ENCODE data around the gene OR3A2. TPM values are rescaled to one million over a fixed set of nuclear protein-coding genes. Genes with fewer than 3 reads are reported as not detected.

OR3A2 gene
- total and polyA plus RNA-seq, 9 of the 15 experiments (the other 6 are each of a cell fraction or from before 2014, with no cell fraction given): not detected

GRCh38 chr17:3308603-3309002 is 77.5 kb downstream of the OR3A2 start:
- H4K20me1 ChIP-seq (replicated peaks; ENCODE audit: control insufficient read depth, insufficient read depth, low read length): no peaks in the 10 kb centered on the region
- no peak for FAIRE-seq
- intact Hi-C loops (cut with micrococcal nuclease): no loop called here
- no TSS peak for BruUV-seq (replicated peaks)
- H3K27me3 ChIP-seq (ENCODE audit: control insufficient read depth in 2 of 2, insufficient read depth in 2 of 2, low read length in 2 of 2): no peaks in the 10 kb centered on the region
- H3K36me3 ChIP-seq (ENCODE audit: control insufficient read depth, insufficient read depth, low read length): no peaks in the 10 kb centered on the region
- H3K27ac ChIP-seq (ENCODE audit: extremely low read depth, low read depth, low read length): no peak overlapping the region
- no peak for DNase-seq (ENCODE audit: extremely low read depth in 1 of 4, low spot score in 3 of 4)
- POLR2A ChIA-PET: no interaction called here
- no peak for ATAC-seq
- H3K4me2 ChIP-seq (ENCODE audit: insufficient read depth, low read length): no peak overlapping the region
- H2AFZ ChIP-seq (ENCODE audit: low read depth, low read length): no peak overlapping the region
- WGBS (ENCODE audit: insufficient coverage, low coverage, missing lambda C conversion rate): 0% methylated on average over 2 of the region's 4 CpGs
- no peaks in the 10 kb centered on the region for H3K9me3 ChIP-seq (replicated peaks; ENCODE audit: control insufficient read depth, insufficient read depth, low read depth, low read length)
- in situ Hi-C loops (cut with MboI): no loop called here
- H3K9me1 ChIP-seq (ENCODE audit: control insufficient read depth, insufficient read depth, low read length): no peaks in the 10 kb centered on the region
- H3K4me1 ChIP-seq (replicated peaks in 1 of 2; ENCODE audit: control insufficient read depth in 2 of 2, insufficient read depth in 2 of 2, low read length in 2 of 2): no peaks in the 10 kb centered on the region
- CTCF ChIA-PET (ENCODE audit: low intra/inter-chr PET ratio): no interaction called here
- TF ChIP-seq ZNF280B (CRISPR knock-in tag; IDR thresholded peaks at IDR 0.05) (no peak), ATF7 (IDR thresholded peaks at IDR 0.05) (no peak), CBX3 (IDR thresholded peaks at IDR 0.05; ENCODE audit: borderline replicate concordance in 1 of 2, low read length in 2 of 2) (no peak), TBL1XR1 (IDR thresholded peaks at IDR 0.05; ENCODE audit: low read length in 2 of 2) (no peak), REST (IDR thresholded peaks at IDR 0.05; ENCODE audit: borderline replicate concordance) (no peak), REST (CRISPR knock-in tag; IDR thresholded peaks at IDR 0.05; ENCODE audit: low read depth) (no peak), KAT8 (IDR thresholded peaks at IDR 0.05; ENCODE audit: low read depth) (no peak), ZNF780A (CRISPR knock-in tag; IDR thresholded peaks at IDR 0.05) (no peak), PRPF4 (IDR thresholded peaks at IDR 0.05; ENCODE audit: insufficient read depth, low read depth, low read length, poor library complexity, severe bottlenecking) (no peak), RBM15 (IDR thresholded peaks at IDR 0.05; ENCODE audit: insufficient read depth, low read length) (no peak), SMARCC2 (IDR thresholded peaks at IDR 0.05; ENCODE audit: low read depth) (no peak), PHF20 (IDR thresholded peaks at IDR 0.05; ENCODE audit: partially characterized antibody) (no peak), CHD4 (IDR thresholded peaks at IDR 0.05; ENCODE audit: insufficient read depth, insufficient replicate concordance, low read depth, low read length, poor library complexity, severe bottlenecking) (no peak), RBM34 (IDR thresholded peaks at IDR 0.05; ENCODE audit: borderline replicate concordance, insufficient read depth, low read length) (no peak), GTF2A2 (tag; IDR thresholded peaks at IDR 0.05) (no peak)
- H3K9ac ChIP-seq (ENCODE audit: insufficient read depth in 1 of 2, low read depth in 2 of 2, low read length in 2 of 2): no peak overlapping the region
- no peak overlapping the region for H3K4me3 ChIP-seq
- no peaks in the 10 kb centered on the region for H3K79me2 ChIP-seq (ENCODE audit: control insufficient read depth, insufficient read depth, low read length)
